A673 (cell line): ENCODE data around the gene RHOBTB1. TPM values are rescaled to one million over a fixed set of nuclear protein-coding genes. Genes with fewer than 3 reads are reported as not detected.
A peak's percentile ranks its signal among the peaks of the same experiment; 100 is the strongest.

ENCODE experiments used
- BruUV-seq: library from RNA; stranded (reverse); fragments of 400-500 nt; replicated peaks from 2 replicates; lab custom pipeline; 2021; lab: Mats Ljungman, UMichigan
- CTCF ChIA-PET: fragments of 300-600 bp; sonication (Branson Sonifier 250); formaldehyde crosslinking; loops from one replicate; lab custom pipeline; 2022; ENCODE audit warnings: antibody characterized with exemption; lab: Charles Lee
- POLR2A ChIA-PET: fragments of 300-600 bp; sonication (Branson Sonifier 250); formaldehyde crosslinking; loops from one replicate; lab custom pipeline; 2022; ENCODE audit warnings: antibody characterized with exemption; ENCODE audit not compliant: low non-redundant PET; lab: Charles Lee
- DNase-seq: peaks from one replicate; pipeline ENCODE4 v3.0.0-alpha.2; 2015; ENCODE audit warnings: low spot score
- H3K27ac ChIP-seq: fragments of 200-600 bp; sonication (generic); 2 replicates; pipeline ENCODE4 v1.5.1; 2016; ENCODE audit warnings: mixed run types, low read depth, mild to moderate bottlenecking, mixed read lengths, antibody characterized with exemption, low read length; ENCODE audit not compliant: poor library complexity, severe bottlenecking
- H3K27me3 ChIP-seq: fragments of 200-600 bp; sonication (generic); replicated peaks from 2 replicates; pipeline ENCODE4 v1.6.1; 2017; ENCODE audit warnings: mixed run types, low read depth, mild to moderate bottlenecking, mixed read lengths, antibody characterized with exemption, low read length; ENCODE audit not compliant: insufficient read depth, poor library complexity
- H3K36me3 ChIP-seq: fragments of 200-600 bp; sonication (generic); 2 replicates; pipeline ENCODE4 v1.6.1; 2016; ENCODE audit warnings: mixed run types, mild to moderate bottlenecking, mixed read lengths, antibody characterized with exemption, low read length; ENCODE audit not compliant: insufficient read depth, poor library complexity, severe bottlenecking
- H3K4me1 ChIP-seq: fragments of 200-600 bp; sonication (generic); 2 replicates; pipeline ENCODE4 v1.6.1; 2017; ENCODE audit warnings: mixed run types, mild to moderate bottlenecking, mixed read lengths, antibody characterized with exemption, low read length; ENCODE audit not compliant: insufficient read depth, poor library complexity, severe bottlenecking
- H3K4me3 ChIP-seq: fragments of 200-600 bp; sonication (generic); 2 replicates; pipeline ENCODE4 v1.5.1; 2016; ENCODE audit warnings: low read depth, mixed run types, mild to moderate bottlenecking, mixed read lengths, low read length; ENCODE audit not compliant: poor library complexity, severe bottlenecking
- H3K9me3 ChIP-seq: fragments of 200-600 bp; sonication (generic); 2 replicates; pipeline ENCODE4 v1.6.1; 2016; ENCODE audit warnings: mixed run types, low read depth, mild to moderate bottlenecking, mixed read lengths, antibody characterized with exemption, low read length; ENCODE audit not compliant: poor library complexity, severe bottlenecking
- EZH2 ChIP-seq: fragments of 200-600 bp; sonication (generic); IDR thresholded peaks from 2 replicates; pipeline ENCODE4 v1.6.1; 2017; ENCODE audit warnings: borderline replicate concordance, low read depth, mild to moderate bottlenecking, mixed read lengths, antibody characterized with exemption, low read length; ENCODE audit not compliant: poor library complexity, severe bottlenecking
- intact Hi-C: fragments of 100-400 bp; cut with micrococcal nuclease; formaldehyde crosslinking; loops from one replicate; pipeline ENCODE4 v1.10.0; 2022; ENCODE audit not compliant: unreplicated experiment
- total RNA-seq: library from RNA; stranded (reverse); gene quantifications from 2 replicates; pipeline ENCODE4 v1.2.3, GENCODE V29; 2021
- TF ChIP-seq, protein P1 (sequence below): fragments of 300-800, 200-600 bp; sonication (generic); conservative IDR thresholded peaks from 2 replicates; pipeline ENCODE4 v1.5.1; 2017; ENCODE audit warnings: low read depth, mild to moderate bottlenecking, antibody characterized with exemption, low read length, moderate library complexity, mixed read lengths

Gene RHOBTB1
- total RNA-seq, 1 experiment from 2014 or later: 5.2 TPM

DNA sequence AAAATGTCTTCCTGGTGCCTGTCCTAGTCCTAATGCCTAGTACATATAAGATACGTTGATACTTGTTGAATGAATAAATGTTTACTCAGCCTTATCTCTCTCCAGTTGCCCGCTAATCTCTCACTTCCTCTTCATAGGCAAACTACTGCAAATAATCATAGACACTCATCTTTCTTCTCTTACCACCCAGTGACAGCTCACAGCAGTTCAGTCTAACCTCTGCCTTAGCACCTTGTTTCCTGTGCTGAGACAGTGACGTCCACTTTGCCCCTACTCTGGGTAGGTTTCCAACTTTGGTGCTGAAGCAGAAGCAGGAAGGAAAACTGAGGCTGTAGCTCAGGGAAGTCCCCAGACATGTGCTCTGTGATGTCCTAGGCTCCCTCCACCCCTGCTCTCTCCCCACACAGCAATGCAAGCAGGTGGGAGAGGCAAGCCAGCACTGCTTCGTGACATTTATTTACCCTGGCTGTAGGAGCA is 45.5 kb upstream of the RHOBTB1 start:
- ChIA-PET POLR2A (no interaction called here), CTCF (no interaction called here)
- intact Hi-C loops: no loop called here
- no peak for TF ChIP-seq EZH2
- TF ChIP-seq, protein P1, sequence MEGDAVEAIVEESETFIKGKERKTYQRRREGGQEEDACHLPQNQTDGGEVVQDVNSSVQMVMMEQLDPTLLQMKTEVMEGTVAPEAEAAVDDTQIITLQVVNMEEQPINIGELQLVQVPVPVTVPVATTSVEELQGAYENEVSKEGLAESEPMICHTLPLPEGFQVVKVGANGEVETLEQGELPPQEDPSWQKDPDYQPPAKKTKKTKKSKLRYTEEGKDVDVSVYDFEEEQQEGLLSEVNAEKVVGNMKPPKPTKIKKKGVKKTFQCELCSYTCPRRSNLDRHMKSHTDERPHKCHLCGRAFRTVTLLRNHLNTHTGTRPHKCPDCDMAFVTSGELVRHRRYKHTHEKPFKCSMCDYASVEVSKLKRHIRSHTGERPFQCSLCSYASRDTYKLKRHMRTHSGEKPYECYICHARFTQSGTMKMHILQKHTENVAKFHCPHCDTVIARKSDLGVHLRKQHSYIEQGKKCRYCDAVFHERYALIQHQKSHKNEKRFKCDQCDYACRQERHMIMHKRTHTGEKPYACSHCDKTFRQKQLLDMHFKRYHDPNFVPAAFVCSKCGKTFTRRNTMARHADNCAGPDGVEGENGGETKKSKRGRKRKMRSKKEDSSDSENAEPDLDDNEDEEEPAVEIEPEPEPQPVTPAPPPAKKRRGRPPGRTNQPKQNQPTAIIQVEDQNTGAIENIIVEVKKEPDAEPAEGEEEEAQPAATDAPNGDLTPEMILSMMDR: no peak
- Histone ChIP-seq H3K36me3 (no peaks in the 10 kb centered on the region), H3K27me3 (no peaks in the 10 kb centered on the region), H3K4me1 (peaks cover 21% of the 10 kb centered on the region), H3K27ac (no peak overlapping the region), H3K4me3 (no peak overlapping the region), H3K9me3 (no peaks in the 10 kb centered on the region)
- DNase-seq: no peak
- no TSS peak for BruUV-seq

DNA sequence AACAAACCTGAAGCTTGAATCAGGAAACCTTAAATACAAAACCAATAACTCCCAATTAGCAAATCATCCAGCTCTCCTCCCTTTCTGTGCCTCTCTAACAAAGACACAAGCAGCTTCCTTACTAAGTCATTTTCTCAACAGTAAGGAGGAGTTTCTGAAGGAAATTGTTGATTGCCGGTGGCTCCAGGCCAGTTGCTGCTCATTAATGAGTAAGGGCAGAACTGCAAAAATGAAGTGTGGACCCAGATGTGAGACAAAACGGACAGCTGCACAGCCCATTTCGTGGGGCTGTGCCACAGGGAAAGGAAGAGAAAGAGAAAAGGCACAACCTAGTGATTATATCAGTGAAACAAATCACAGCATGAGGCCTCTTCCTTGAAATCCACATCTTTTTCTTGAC is 42.8 kb upstream of the RHOBTB1 start:
- TF ChIP-seq, protein P1: no peak
- POLR2A ChIA-PET: no interaction called here
- CTCF ChIA-PET: no interaction called here
- no peaks in the 10 kb centered on the region for H3K27me3 ChIP-seq
- no peak overlapping the region for H3K27ac ChIP-seq
- no TSS peak for BruUV-seq
- DNase-seq: peak; percentile 59
- H3K4me1 ChIP-seq: peaks cover 12% of the 10 kb centered on the region
- no peaks in the 10 kb centered on the region for H3K9me3 ChIP-seq
- intact Hi-C loops: no loop called here
- no peak overlapping the region for H3K4me3 ChIP-seq
- no peaks in the 10 kb centered on the region for H3K36me3 ChIP-seq

DNA sequence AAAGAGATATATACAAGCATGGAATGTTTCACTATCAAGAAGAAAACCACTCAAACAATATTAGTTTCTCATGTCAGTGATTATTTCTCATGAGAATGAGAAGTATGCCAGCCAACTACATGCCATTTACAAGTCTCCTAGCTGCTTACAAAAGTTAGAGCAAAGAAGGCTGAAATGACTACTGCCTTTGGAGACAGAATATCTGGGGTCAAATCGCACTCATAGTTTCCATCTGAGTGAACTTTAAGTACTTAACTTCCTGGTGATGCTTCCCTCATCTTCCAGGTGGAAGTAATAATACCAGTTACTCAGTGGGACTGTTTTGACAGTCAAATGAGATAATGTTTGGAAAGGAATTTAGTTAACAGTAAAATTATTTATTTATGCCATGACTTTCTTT is 42.0 kb upstream of the RHOBTB1 start:
- Histone ChIP-seq H3K4me1 (peaks cover 12% of the 10 kb centered on the region), H3K27ac (no peak overlapping the region), H3K27me3 (no peaks in the 10 kb centered on the region), H3K9me3 (no peaks in the 10 kb centered on the region), H3K4me3 (no peak overlapping the region), H3K36me3 (no peaks in the 10 kb centered on the region)
- ChIA-PET CTCF (no interaction called here), POLR2A (no interaction called here)
- no peak for DNase-seq
- BruUV-seq: no TSS peak
- intact Hi-C loops: no loop called here
- no peak for TF ChIP-seq EZH2

DNA sequence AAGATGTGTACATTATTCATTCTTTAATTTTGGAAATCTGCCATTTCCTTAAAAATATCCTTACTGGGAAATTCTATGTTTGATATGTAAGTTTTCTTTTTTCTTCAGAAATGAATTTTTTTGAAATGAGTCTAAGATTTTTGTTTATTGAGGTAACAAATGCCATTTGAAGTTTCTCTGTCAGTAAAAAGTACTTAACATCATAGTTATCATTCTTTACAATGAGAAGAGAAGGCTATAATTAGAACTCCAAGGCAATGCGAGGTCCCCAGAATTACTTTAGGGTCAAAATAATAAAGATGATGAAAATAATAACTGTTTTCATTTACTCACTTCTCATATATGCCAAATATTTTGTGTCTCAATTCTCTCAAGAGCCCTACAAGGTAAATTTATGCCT is 37.0 kb upstream of the RHOBTB1 start:
- Histone ChIP-seq H3K27me3 (no peaks in the 10 kb centered on the region), H3K4me3 (no peak overlapping the region), H3K36me3 (no peaks in the 10 kb centered on the region), H3K4me1 (peaks cover 20% of the 10 kb centered on the region), H3K9me3 (no peaks in the 10 kb centered on the region), H3K27ac (no peak overlapping the region)
- ChIA-PET POLR2A (no interaction called here), CTCF (interaction anchor here (0.6 kb wide), 1 partner anchor 1057 kb away, joined by 4 read pairs; no protein-coding TSS in a partner anchor)
- no TSS peak for BruUV-seq
- TF ChIP-seq, protein P1: no peak
- no peak for TF ChIP-seq EZH2
- no peak for DNase-seq
- intact Hi-C loops: no loop called here
